Natural killer cell (primary cell): ENCODE results near the gene ZBTB7B. TPM values are rescaled to one million over a fixed set of nuclear protein-coding genes. Genes with fewer than 3 reads are reported as not detected.

Experiments
- ATAC-seq, 3 donors: fragments of 150-1000 bp in 2 of 3; fragments of 200-7000 bp in 1 of 3; cut with Tn5 transposase; 1 replicate in 1 of 3; 2 replicates in 2 of 3; pipeline ENCODE4 v1.10.0; 2021; ENCODE audit warnings: mild to moderate bottlenecking in 2 of 3, moderate library complexity in 2 of 3
- DNase-seq, 2 donors: peaks; one replicate each; pipeline versions ENCODE4 v3.0.0 to v3.0.0-alpha.2; 2013 to 2021; ENCODE audit warnings: mixed read lengths in 1 of 2
- H3K27ac ChIP-seq: one replicate; pipeline ENCODE4 v1.5.1; 2013; ENCODE audit warnings: mild to moderate bottlenecking, low read length
- H3K27me3 ChIP-seq: one replicate; pipeline ENCODE4 v1.6.1; 2013; ENCODE audit warnings: low read length; ENCODE audit not compliant: control insufficient read depth, insufficient read depth
- H3K36me3 ChIP-seq: one replicate; pipeline ENCODE4 v1.6.1; 2013; ENCODE audit warnings: low read length; ENCODE audit not compliant: control insufficient read depth, insufficient read depth
- H3K4me1 ChIP-seq: one replicate; pipeline ENCODE4 v1.6.1; 2013; ENCODE audit warnings: low read length; ENCODE audit not compliant: control insufficient read depth, insufficient read depth
- H3K4me3 ChIP-seq: one replicate; pipeline ENCODE4 v1.5.1; 2013; ENCODE audit warnings: low read length
- H3K9me3 ChIP-seq: one replicate; pipeline ENCODE4 v1.6.1; 2013; ENCODE audit warnings: low read length; ENCODE audit not compliant: control insufficient read depth, insufficient read depth
- H3K27ac Mint-ChIP-seq, 2 donors: one replicate each; pipeline ENCODE4 v1.8.0; 2022; ENCODE audit warnings: mild to moderate bottlenecking in 2 of 2, mixed read lengths in 2 of 2, moderate library complexity in 1 of 2
- H3K27me3 Mint-ChIP-seq, 2 donors: one replicate each; pipeline ENCODE4 v1.8.0; 2022; ENCODE audit warnings: low read depth in 2 of 2, mixed read lengths in 2 of 2
- H3K36me3 Mint-ChIP-seq: one replicate; pipeline ENCODE4 v1.8.0; 2022; ENCODE audit warnings: mixed read lengths
- H3K4me1 Mint-ChIP-seq, 2 donors: one replicate each; pipeline ENCODE4 v1.8.0; 2022; ENCODE audit warnings: mixed read lengths in 2 of 2
- H3K4me3 Mint-ChIP-seq: one replicate; pipeline ENCODE4 v1.8.0; 2022; ENCODE audit warnings: mild to moderate bottlenecking, moderate library complexity, mixed read lengths
- H3K9me3 Mint-ChIP-seq, 2 donors: one replicate each; pipeline ENCODE4 v1.8.0; 2022; ENCODE audit warnings: mixed read lengths in 2 of 2
- CTCF ChIP-seq: fragments of 200-600 bp; IDR thresholded peaks from one replicate; pipeline ENCODE4 v1.8.0; 2022; ENCODE audit warnings: antibody characterized with exemption
- WGBS: methylation state at CpG from one replicate; pipeline ENCODE4 v1.1.7; 2013; ENCODE audit warnings: missing lambda C conversion rate; ENCODE audit not compliant: insufficient coverage; 5-methylcytosine and 5-hydroxymethylcytosine counted together
- intact Hi-C: fragments of 100-400 bp; cut with micrococcal nuclease; formaldehyde crosslinking; loops from one replicate; pipeline ENCODE4 v1.14.2; 2022
- total RNA-seq, 4 donors: library from RNA; stranded (reverse); fragments of 120-200 nt in 1 of 4; gene quantifications; one replicate each; pipeline versions ENCODE4 v1.2.3 to v1.2.4, GENCODE V29; 2013 to 2022

Gene ZBTB7B
- total RNA-seq, 3 donors from 2014 or later (not counting 1 experiment from before 2014, with no cell fraction given), result 61.2 to 75.4 (median 63.3) TPM

GRCh38 chr1:154957091-154957657 lies 45.4 kb upstream of the ZBTB7B start:
- Histone ChIP-seq H3K27ac (no peak overlapping the region), H3K9me3 (no peaks in the 10 kb centered on the region), H3K27me3 (no peaks in the 10 kb centered on the region), H3K4me1 (peaks cover 52% of the 10 kb centered on the region), H3K36me3 (peaks cover 11% of the 10 kb centered on the region), H3K4me3 (no peak overlapping the region)
- ATAC-seq (no peak), DNase-seq (no peak)
- peaks cover 56 to 58% of the 10 kb centered on the region in 2 donors for H3K4me1 Mint-ChIP-seq
- no peaks in the 10 kb centered on the region for H3K27me3 Mint-ChIP-seq
- peak overlapping the region; percentile 89 to 94 for H3K27ac Mint-ChIP-seq
- WGBS, result 96% methylated on average over 8 of the region's 9 CpGs
- intact Hi-C loops, result loop anchor here (2.0 to 5.0 kb wide), 2 partner anchors 18 to 95 kb away; partner anchors contain the start of genes ADAM15 and CKS1B
- no peaks in the 10 kb centered on the region for H3K9me3 Mint-ChIP-seq
- H3K4me3 Mint-ChIP-seq, result peak overlapping the region; percentile 31
- H3K36me3 Mint-ChIP-seq, result no peaks in the 10 kb centered on the region
- TF ChIP-seq CTCF, result no peak

- DNase-seq (no peak), ATAC-seq (no peak)
- Histone ChIP-seq H3K27me3 (no peaks in the 10 kb centered on the region), H3K4me3 (no peak overlapping the region), H3K36me3 (peaks cover 13% of the 10 kb centered on the region), H3K4me1 (peaks cover 51% of the 10 kb centered on the region), H3K27ac (no peak overlapping the region), H3K9me3 (no peaks in the 10 kb centered on the region)
- no peak overlapping the region for H3K4me3 Mint-ChIP-seq
- WGBS, result 100% methylated on average over 1 of the region's 2 CpGs
- no peaks in the 10 kb centered on the region for H3K27me3 Mint-ChIP-seq
- no peak overlapping the region for H3K27ac Mint-ChIP-seq
- H3K9me3 Mint-ChIP-seq, result no peaks in the 10 kb centered on the region
- TF ChIP-seq CTCF, result no peak
- peaks cover 53 to 55% of the 10 kb centered on the region in 2 donors for H3K4me1 Mint-ChIP-seq
- H3K36me3 Mint-ChIP-seq, result no peaks in the 10 kb centered on the region
- intact Hi-C loops, result loop anchor here (5.0 kb wide), 1 partner anchor 94 kb away; the partner anchor contains the start of gene ADAM15
Observed at GRCh38 chr1:154958036-154958435, 44.6 kb upstream of the ZBTB7B start.

- no peak for DNase-seq
- H3K27ac ChIP-seq, result no peak overlapping the region
- no peak for TF ChIP-seq CTCF
Observed at GRCh38 chr1:154958681-154959425, 43.7 kb upstream of the ZBTB7B start.

More at GRCh38 chr1:154958681-154959425, 43.7 kb upstream of the ZBTB7B start:
- peak overlapping the region; percentile 28 for H3K4me3 Mint-ChIP-seq
- H3K4me1 Mint-ChIP-seq, result peaks cover 47 to 51% of the 10 kb centered on the region in 2 donors
- Histone ChIP-seq H3K27me3 (no peaks in the 10 kb centered on the region), H3K36me3 (peaks cover 21% of the 10 kb centered on the region), H3K4me1 (peaks cover 46% of the 10 kb centered on the region), H3K9me3 (no peaks in the 10 kb centered on the region), H3K4me3 (no peak overlapping the region)
- WGBS, result 97% methylated on average over 15 of the region's 16 CpGs
- no peak for ATAC-seq
- no peaks in the 10 kb centered on the region for H3K36me3 Mint-ChIP-seq
- H3K27ac Mint-ChIP-seq, result no peak overlapping the region
- intact Hi-C loops, result loop anchor here (5.0 kb wide), 1 partner anchor 93 kb away; the partner anchor contains the start of gene ADAM15
- H3K9me3 Mint-ChIP-seq, result no peaks in the 10 kb centered on the region
- no peaks in the 10 kb centered on the region for H3K27me3 Mint-ChIP-seq
